OCI-LY1 (cell line): ENCODE measurements around the gene BTBD7.
A peak's percentile ranks its signal among the peaks of the same experiment; 100 is the strongest.

Source experiments
- H2AFZ ChIP-seq: fragments of 200-600 bp; sonication (generic), shearing (Covaris generic); 2 replicates; pipeline ENCODE4 v1.6.0; 2014; ENCODE audit warnings: antibody characterized with exemption, mild to moderate bottlenecking, low read length
- H3F3A ChIP-seq: fragments of 200-600 bp; sonication (generic), shearing (Covaris generic); 2 replicates; pipeline ENCODE4 v1.6.0; 2014; ENCODE audit warnings: mild to moderate bottlenecking, antibody characterized with exemption, low read length, moderate library complexity; ENCODE audit not compliant: insufficient read depth
- H3K27ac ChIP-seq: fragments of 200-600 bp; sonication (generic); 2 replicates; pipeline ENCODE4 v1.5.1; 2014; ENCODE audit warnings: low read length, mixed run types, mild to moderate bottlenecking, low read depth; ENCODE audit not compliant: poor library complexity, severe bottlenecking
- H3K27me3 ChIP-seq: fragments of 200-600 bp; sonication (generic); 2 replicates; pipeline ENCODE4 v1.6.0; 2014; ENCODE audit warnings: antibody characterized with exemption, mild to moderate bottlenecking, low read length, moderate library complexity; ENCODE audit not compliant: insufficient read depth
- H3K36me3 ChIP-seq: fragments of 200-600 bp; sonication (generic); 2 replicates; pipeline ENCODE4 v1.6.1; 2014; ENCODE audit warnings: mild to moderate bottlenecking, antibody characterized with exemption, low read length, moderate library complexity, mixed read lengths; ENCODE audit not compliant: insufficient read depth
- H3K4me1 ChIP-seq: fragments of 200-600 bp; sonication (generic); 2 replicates; pipeline ENCODE4 v1.5.1; 2014; ENCODE audit warnings: mild to moderate bottlenecking, low read length, moderate library complexity; ENCODE audit not compliant: insufficient read depth, severe bottlenecking
- H3K4me2 ChIP-seq: fragments of 200-600 bp; sonication (generic), shearing (Covaris generic); 2 replicates; pipeline ENCODE4 v1.6.1; 2014; ENCODE audit warnings: low read length
- H3K4me3 ChIP-seq: fragments of 200-600 bp; sonication (generic); 2 replicates; pipeline ENCODE4 v1.5.1; 2014; ENCODE audit warnings: low read length, low read depth, mild to moderate bottlenecking, mixed read lengths; ENCODE audit not compliant: poor library complexity, severe bottlenecking
- H3K79me2 ChIP-seq: fragments of 200-600 bp; shearing (Covaris generic); 2 replicates; pipeline ENCODE4 v1.6.1; 2016; ENCODE audit warnings: mixed run types, low read length, mixed read lengths; ENCODE audit not compliant: insufficient read depth
- H3K9ac ChIP-seq: fragments of 200-600 bp; sonication (generic), shearing (Covaris generic); 2 replicates; pipeline ENCODE4 v1.6.1; 2014; ENCODE audit warnings: mild to moderate bottlenecking, low read length, mixed read lengths
- H3K9me2 ChIP-seq: fragments of 200-600 bp; sonication (generic), shearing (Covaris generic); 2 replicates; pipeline ENCODE4 v1.6.1; 2014; ENCODE audit warnings: low read depth, mild to moderate bottlenecking, low read length, mixed read lengths
- H3K9me3 ChIP-seq: fragments of 200-600 bp; shearing (Covaris generic); 2 replicates; pipeline ENCODE4 v1.6.1; 2014; ENCODE audit warnings: low read length, mixed read lengths
- H4K20me1 ChIP-seq: fragments of 200-600 bp; sonication (generic), shearing (Covaris generic); 2 replicates; pipeline ENCODE4 v1.6.0; 2016; ENCODE audit warnings: mild to moderate bottlenecking, low read length; ENCODE audit not compliant: insufficient read depth
- EZH2 ChIP-seq: fragments of 200-600 bp; sonication (generic), shearing (Covaris generic); IDR thresholded peaks from 2 replicates; pipeline ENCODE4 v1.8.0; 2017; ENCODE audit warnings: borderline replicate concordance, mixed run types, mild to moderate bottlenecking, antibody characterized with exemption, low read length, moderate library complexity, mixed read lengths
- TF ChIP-seq, protein P1 (sequence below): fragments of 200-600 bp; sonication (generic), shearing (Covaris generic); IDR thresholded peaks from 2 replicates; pipeline ENCODE4 v1.5.1; 2017; ENCODE audit warnings: mild to moderate bottlenecking, antibody characterized with exemption, low read length, moderate library complexity, mixed read lengths

Gene BTBD7, protein sequence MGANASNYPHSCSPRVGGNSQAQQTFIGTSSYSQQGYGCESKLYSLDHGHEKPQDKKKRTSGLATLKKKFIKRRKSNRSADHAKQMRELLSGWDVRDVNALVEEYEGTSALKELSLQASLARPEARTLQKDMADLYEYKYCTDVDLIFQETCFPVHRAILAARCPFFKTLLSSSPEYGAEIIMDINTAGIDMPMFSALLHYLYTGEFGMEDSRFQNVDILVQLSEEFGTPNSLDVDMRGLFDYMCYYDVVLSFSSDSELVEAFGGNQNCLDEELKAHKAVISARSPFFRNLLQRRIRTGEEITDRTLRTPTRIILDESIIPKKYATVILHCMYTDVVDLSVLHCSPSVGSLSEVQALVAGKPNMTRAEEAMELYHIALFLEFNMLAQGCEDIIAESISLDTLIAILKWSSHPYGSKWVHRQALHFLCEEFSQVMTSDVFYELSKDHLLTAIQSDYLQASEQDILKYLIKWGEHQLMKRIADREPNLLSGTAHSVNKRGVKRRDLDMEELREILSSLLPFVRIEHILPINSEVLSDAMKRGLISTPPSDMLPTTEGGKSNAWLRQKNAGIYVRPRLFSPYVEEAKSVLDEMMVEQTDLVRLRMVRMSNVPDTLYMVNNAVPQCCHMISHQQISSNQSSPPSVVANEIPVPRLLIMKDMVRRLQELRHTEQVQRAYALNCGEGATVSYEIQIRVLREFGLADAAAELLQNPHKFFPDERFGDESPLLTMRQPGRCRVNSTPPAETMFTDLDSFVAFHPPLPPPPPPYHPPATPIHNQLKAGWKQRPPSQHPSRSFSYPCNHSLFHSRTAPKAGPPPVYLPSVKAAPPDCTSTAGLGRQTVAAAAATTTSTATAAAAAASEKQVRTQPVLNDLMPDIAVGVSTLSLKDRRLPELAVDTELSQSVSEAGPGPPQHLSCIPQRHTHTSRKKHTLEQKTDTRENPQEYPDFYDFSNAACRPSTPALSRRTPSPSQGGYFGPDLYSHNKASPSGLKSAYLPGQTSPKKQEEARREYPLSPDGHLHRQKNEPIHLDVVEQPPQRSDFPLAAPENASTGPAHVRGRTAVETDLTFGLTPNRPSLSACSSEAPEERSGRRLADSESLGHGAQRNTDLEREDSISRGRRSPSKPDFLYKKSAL

DNA sequence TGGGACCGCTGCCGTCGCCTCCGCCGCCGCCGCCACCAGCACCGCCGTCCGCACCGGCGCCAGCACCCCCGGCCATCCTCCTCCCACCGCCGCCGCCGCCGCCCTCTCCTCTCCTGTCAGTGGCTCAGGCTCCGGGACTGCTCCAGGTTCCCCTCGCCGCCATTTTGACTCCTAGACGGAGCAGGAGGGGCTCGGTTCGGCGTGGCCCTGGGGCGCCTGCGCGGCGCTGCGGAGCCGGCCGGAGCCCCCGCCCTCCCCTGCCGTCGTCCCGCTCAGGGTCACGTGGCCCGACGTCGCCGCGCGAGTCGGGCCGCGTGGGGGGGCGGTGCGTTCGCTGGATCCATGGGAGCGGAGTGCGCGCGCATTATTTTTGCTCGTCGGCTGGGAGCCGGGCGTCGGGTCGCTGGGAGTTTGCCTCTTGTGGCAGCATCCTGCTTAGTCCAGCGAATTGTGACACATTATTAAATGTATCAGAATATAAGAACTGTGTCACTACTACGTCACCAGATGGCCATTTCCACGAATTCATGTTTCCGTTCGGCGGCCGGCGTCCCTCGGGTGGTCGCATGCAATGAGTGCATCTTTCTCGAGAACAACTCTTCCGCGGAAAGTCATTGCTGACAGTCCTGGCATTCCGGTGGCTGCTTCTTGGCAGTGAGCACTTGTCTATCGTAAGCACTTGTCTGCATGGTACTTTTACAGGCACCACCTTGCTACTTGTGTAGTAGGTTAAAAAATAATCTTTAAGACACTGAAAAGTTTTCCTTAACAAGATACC, at the start of gene BTBD7:
Gene BTBD7 (minus strand): TSS at position 184 of the 778 bp plus-strand sequence. CDS start 36,985 bp downstream, outside the sequence.
- Histone ChIP-seq H3K4me2 (peak within 1 kb of the TSS; percentile 85), H3K9me2 (no peaks in the 10 kb centered on the region), H3K36me3 (peaks cover 4% of the 10 kb centered on the region; the same call in 1 of the 2 replicates), H3K27ac (peak within 1 kb of the TSS; percentile 58), H3F3A (no peaks in the 10 kb centered on the region), H3K4me3 (peak within 1 kb of the TSS; percentile 96), H2AFZ (no peak within 1 kb of the TSS), H3K4me1 (peaks cover 28% of the 10 kb centered on the region), H3K9me3 (0 out of 2 replicates have a peak, but pooled peaks cover 6% of the 10 kb centered on the region), H3K27me3 (no peaks in the 10 kb centered on the region), H3K79me2 (peaks cover 42% of the 10 kb centered on the region), H3K9ac (peak within 1 kb of the TSS; percentile 95), H4K20me1 (no peaks in the 10 kb centered on the region)
- TF ChIP-seq EZH2: no peak

DNA sequence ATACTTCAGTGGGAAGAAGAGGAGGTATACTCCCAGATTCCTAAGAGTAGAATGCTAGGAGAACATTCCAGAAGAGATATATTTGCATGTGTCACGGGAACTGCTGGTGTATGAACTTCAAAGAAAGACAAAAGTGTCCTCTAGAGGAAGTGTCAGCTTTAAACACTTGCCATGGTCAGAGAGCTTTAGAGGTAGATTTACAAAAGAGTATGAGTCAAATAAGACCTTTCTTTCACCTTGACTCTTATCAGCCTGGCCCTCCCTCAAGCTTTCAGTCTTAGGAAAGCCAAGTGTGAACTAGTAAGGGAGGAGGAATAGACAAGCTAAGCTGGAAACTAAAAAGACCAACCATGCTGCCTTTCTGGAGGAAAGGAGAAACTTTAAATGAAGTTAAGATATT, 48.8 kb upstream of the BTBD7 start:
- no peaks in the 10 kb centered on the region for H3K27me3 ChIP-seq

DNA sequence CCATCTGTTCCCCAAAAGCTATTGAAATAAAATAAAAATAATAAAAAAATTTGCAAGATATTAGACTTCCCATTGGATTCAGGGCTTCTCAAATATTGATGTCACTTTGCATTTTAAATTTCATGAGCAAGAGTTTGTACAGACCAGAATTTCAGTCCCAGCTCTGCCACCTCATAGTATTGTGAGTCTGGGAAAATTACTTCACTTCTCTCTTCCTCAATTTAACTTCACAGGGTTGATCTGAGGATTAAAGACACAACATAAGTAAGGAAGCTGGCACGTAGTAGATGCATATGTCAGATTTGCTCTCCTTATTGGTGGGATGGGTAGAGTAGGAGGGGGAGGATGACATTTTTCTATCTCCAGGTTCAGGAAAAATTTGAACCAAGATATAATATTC, 47.0 kb upstream of the BTBD7 start:
- no peak overlapping the region for H3K4me2 ChIP-seq
- no peaks in the 10 kb centered on the region for H4K20me1 ChIP-seq
- peaks cover 8% of the 10 kb centered on the region for H3K4me1 ChIP-seq
- no peak for TF ChIP-seq EZH2
- TF ChIP-seq, protein P1, sequence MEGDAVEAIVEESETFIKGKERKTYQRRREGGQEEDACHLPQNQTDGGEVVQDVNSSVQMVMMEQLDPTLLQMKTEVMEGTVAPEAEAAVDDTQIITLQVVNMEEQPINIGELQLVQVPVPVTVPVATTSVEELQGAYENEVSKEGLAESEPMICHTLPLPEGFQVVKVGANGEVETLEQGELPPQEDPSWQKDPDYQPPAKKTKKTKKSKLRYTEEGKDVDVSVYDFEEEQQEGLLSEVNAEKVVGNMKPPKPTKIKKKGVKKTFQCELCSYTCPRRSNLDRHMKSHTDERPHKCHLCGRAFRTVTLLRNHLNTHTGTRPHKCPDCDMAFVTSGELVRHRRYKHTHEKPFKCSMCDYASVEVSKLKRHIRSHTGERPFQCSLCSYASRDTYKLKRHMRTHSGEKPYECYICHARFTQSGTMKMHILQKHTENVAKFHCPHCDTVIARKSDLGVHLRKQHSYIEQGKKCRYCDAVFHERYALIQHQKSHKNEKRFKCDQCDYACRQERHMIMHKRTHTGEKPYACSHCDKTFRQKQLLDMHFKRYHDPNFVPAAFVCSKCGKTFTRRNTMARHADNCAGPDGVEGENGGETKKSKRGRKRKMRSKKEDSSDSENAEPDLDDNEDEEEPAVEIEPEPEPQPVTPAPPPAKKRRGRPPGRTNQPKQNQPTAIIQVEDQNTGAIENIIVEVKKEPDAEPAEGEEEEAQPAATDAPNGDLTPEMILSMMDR: no peak
- H2AFZ ChIP-seq: no peak overlapping the region
- no peaks in the 10 kb centered on the region for H3K9me3 ChIP-seq
- H3F3A ChIP-seq: no peaks in the 10 kb centered on the region
- no peaks in the 10 kb centered on the region for H3K9me2 ChIP-seq
- H3K4me3 ChIP-seq: no peak overlapping the region
- no peak overlapping the region for H3K27ac ChIP-seq
- H3K27me3 ChIP-seq: no peaks in the 10 kb centered on the region
- no peak overlapping the region for H3K9ac ChIP-seq
- H3K36me3 ChIP-seq: no peaks in the 10 kb centered on the region
- no peaks in the 10 kb centered on the region for H3K79me2 ChIP-seq

More for the DNA sequence above, 48.8 kb upstream of the BTBD7 start:
- Histone ChIP-seq H3K27ac (no peak overlapping the region), H2AFZ (no peak overlapping the region), H3K4me1 (no peaks in the 10 kb centered on the region), H3K4me3 (no peak overlapping the region), H3K4me2 (no peak overlapping the region), H4K20me1 (no peaks in the 10 kb centered on the region), H3K9me2 (no peaks in the 10 kb centered on the region), H3K36me3 (no peaks in the 10 kb centered on the region), H3F3A (no peaks in the 10 kb centered on the region), H3K9ac (no peak overlapping the region), H3K79me2 (no peaks in the 10 kb centered on the region), H3K9me3 (no peaks in the 10 kb centered on the region)
- no peak for TF ChIP-seq EZH2
- TF ChIP-seq, protein P1: no peak
